ENCODE measurements around the gene PGAP6. TPM values are rescaled to one million over a fixed set of nuclear protein-coding genes. Genes with fewer than 3 reads are reported as not detected.

The PGAP6 gene
- total and polyA plus RNA-seq, 2 of the 13 experiments (the other 11 are each of a cell fraction or from before 2014, with no cell fraction given) = 52.7 to 136 TPM

DNA sequence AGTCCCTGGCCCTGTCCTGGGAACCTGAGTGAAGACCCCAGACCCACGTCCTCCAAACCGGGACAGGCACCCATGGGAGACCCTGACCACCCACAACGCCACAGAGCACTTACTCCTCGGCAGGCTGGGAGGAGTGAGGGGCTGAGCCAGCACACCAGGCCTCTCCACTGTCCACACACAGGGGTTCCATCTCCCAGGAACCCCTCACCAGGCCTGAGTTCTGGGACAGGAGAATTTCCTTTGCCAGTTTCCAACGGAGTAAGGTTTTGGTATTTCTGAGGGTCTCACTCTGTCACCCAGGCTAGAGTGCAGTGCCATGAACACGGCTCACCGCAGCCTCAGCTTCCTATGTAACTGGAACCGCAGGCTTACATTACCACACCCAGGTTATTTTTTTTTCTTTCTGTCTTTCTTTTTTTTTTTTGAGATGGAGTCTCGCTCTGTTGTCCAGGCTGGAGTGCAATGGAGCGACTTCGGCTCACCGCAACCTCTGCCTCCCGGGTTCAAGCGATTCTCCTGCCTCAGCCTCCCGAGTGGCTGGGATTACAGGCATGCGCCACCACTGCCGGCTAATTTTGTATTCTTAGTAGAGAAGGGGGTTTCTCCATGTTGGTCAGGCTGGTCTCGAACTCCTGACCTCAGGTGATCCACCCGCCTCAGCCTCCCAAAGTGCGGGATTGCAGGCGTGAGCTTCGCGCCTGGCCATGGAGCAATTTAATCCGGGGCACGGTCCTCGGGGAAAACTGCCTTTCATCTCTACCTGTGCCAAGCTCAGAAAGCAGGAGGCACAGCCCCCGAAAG lies 1.6 kb downstream of the PGAP6 start (continued):
- TF ChIP-seq, protein P1, sequence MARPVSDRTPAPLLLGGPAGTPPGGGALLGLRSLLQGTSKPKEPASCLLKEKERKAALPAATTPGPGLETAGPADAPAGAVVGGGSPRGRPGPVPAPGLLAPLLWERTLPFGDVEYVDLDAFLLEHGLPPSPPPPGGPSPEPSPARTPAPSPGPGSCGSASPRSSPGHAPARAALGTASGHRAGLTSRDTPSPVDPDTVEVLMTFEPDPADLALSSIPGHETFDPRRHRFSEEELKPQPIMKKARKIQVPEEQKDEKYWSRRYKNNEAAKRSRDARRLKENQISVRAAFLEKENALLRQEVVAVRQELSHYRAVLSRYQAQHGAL (CRISPR knock-in tag; IDR thresholded peaks at IDR 0.05; ENCODE audit: not compliant biosample characterization) = no peak
- TF ChIP-seq ZNF747 (CRISPR knock-in tag; IDR thresholded peaks at IDR 0.05; ENCODE audit: borderline replicate concordance) (no peak), RFXAP (CRISPR knock-in tag; IDR thresholded peaks at IDR 0.05; ENCODE audit: borderline replicate concordance) (0 out of 2 replicates have a peak, but pooled peaks have one; percentile 20), TCF7 (IDR thresholded peaks at IDR 0.05; ENCODE audit: low read depth) (0 out of 2 replicates have a peak, but pooled peaks have one; percentile 12), ZFAT (CRISPR knock-in tag; conservative IDR thresholded peaks at IDR 0.05) (no peak), ZBTB38 (CRISPR knock-in tag; IDR thresholded peaks at IDR 0.05) (0 out of 2 replicates have a peak, but pooled peaks have one; percentile 2), ZC3H4 (CRISPR knock-in tag; IDR thresholded peaks at IDR 0.05; ENCODE audit: borderline replicate concordance) (no peak), ZFY (CRISPR knock-in tag; IDR thresholded peaks at IDR 0.05) (peak; percentile 23; the same call in 1 of the 2 replicates), ZNF883 (CRISPR knock-in tag; IDR thresholded peaks at IDR 0.05; ENCODE audit: not compliant biosample characterization) (peak; percentile 63), ZSCAN29 (CRISPR knock-in tag; conservative IDR thresholded peaks at IDR 0.05) (no peak), WIZ (CRISPR knock-in tag; IDR thresholded peaks at IDR 0.05) (no peak), ARNT (IDR thresholded peaks at IDR 0.05) (no peak), ELF4 (CRISPR knock-in tag; IDR thresholded peaks at IDR 0.05; ENCODE audit: borderline replicate concordance) (no peak)
- TF ChIP-seq, protein P2, sequence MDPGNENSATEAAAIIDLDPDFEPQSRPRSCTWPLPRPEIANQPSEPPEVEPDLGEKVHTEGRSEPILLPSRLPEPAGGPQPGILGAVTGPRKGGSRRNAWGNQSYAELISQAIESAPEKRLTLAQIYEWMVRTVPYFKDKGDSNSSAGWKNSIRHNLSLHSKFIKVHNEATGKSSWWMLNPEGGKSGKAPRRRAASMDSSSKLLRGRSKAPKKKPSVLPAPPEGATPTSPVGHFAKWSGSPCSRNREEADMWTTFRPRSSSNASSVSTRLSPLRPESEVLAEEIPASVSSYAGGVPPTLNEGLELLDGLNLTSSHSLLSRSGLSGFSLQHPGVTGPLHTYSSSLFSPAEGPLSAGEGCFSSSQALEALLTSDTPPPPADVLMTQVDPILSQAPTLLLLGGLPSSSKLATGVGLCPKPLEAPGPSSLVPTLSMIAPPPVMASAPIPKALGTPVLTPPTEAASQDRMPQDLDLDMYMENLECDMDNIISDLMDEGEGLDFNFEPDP (CRISPR knock-in tag; conservative IDR thresholded peaks at IDR 0.05) = 0 out of 2 replicates have a peak, but pooled peaks have one; percentile 30
- TF ChIP-seq, protein P3, sequence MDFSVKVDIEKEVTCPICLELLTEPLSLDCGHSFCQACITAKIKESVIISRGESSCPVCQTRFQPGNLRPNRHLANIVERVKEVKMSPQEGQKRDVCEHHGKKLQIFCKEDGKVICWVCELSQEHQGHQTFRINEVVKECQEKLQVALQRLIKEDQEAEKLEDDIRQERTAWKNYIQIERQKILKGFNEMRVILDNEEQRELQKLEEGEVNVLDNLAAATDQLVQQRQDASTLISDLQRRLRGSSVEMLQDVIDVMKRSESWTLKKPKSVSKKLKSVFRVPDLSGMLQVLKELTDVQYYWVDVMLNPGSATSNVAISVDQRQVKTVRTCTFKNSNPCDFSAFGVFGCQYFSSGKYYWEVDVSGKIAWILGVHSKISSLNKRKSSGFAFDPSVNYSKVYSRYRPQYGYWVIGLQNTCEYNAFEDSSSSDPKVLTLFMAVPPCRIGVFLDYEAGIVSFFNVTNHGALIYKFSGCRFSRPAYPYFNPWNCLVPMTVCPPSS (IDR thresholded peaks at IDR 0.05) = no peak
